DND-41 (cell line): Measurements from ENCODE around the gene TMEM217.

Experiments used
- EZH2 ChIP-seq: IDR thresholded peaks from 3 replicates; pipeline ENCODE4 v1.6.1; 2012; ENCODE audit warnings: borderline replicate concordance, low read depth, mild to moderate bottlenecking, moderate library complexity, low read length, inconsistent platforms; ENCODE audit not compliant: severe bottlenecking
- TF ChIP-seq, protein P1 (sequence below): IDR thresholded peaks from 2 replicates; pipeline ENCODE4 v1.5.1; 2012; ENCODE audit warnings: borderline replicate concordance, low read length, moderate library complexity, mild to moderate bottlenecking; ENCODE audit not compliant: poor library complexity, severe bottlenecking; ENCODE audit errors: extremely low read depth

DNA sequence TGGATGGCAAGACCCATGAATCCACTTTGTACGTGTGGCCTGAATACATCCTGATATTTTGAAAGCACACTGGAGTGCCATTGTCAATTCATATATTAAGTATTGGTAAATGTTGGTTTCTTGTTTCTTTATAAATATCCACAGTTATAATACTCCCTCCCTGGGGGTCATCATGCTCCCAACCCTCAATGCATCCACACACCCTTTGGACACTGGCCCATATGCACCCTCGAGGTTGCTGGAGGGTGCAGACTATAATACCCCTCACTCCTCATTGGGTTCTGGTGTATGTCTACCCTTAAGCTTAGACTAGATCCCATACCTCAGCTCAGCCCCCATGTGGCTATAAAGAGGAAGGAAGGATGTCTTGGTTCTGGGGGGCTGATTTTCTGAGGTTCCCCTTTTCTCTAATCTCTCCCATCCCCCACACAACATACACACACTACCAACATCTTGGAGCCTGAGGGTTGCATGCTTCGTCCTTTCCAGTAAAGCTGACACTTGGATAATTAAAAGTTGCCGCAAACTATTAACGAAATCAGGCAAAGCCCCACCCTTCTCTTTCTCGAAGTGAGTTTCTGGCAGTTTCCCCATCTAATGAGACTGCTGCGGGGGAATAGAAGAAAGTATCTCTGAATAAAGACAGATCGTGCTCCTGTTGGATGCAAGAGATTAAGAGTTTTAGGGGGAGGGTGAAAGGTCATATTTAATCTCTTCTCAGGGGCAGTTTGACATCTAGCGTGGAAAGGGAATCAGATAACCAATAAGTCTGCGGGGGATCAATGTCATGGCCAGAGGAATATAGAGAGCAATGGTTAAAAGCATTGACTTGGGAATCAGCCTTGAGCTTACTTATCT, 80.6 kb downstream of the TMEM217 start:
- TF ChIP-seq, protein P1, sequence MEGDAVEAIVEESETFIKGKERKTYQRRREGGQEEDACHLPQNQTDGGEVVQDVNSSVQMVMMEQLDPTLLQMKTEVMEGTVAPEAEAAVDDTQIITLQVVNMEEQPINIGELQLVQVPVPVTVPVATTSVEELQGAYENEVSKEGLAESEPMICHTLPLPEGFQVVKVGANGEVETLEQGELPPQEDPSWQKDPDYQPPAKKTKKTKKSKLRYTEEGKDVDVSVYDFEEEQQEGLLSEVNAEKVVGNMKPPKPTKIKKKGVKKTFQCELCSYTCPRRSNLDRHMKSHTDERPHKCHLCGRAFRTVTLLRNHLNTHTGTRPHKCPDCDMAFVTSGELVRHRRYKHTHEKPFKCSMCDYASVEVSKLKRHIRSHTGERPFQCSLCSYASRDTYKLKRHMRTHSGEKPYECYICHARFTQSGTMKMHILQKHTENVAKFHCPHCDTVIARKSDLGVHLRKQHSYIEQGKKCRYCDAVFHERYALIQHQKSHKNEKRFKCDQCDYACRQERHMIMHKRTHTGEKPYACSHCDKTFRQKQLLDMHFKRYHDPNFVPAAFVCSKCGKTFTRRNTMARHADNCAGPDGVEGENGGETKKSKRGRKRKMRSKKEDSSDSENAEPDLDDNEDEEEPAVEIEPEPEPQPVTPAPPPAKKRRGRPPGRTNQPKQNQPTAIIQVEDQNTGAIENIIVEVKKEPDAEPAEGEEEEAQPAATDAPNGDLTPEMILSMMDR = peak; percentile 36
- TF ChIP-seq EZH2 = no peak
